B cell (primary cell): ENCODE measurements around the gene EPHA2. TPM values are rescaled to one million over a fixed set of nuclear protein-coding genes. Genes with fewer than 3 reads are reported as not detected.

Experiments
- ATAC-seq: fragments of 200-7000 bp; cut with Tn5 transposase; one replicate; pipeline ENCODE4 v1.10.0; 2021; ENCODE audit warnings: low read depth, mild to moderate bottlenecking, moderate number of reproducible peaks, moderate library complexity
- CTCF ChIA-PET: fragments of 350-600 bp; sonication (Branson Sonifier 250); formaldehyde crosslinking; loops from one replicate; lab custom pipeline; 2021; ENCODE audit warnings: antibody characterized with exemption, inconsistent platforms; lab: Charles Lee
- POLR2A ChIA-PET: fragments of 350-600 bp; sonication (Branson Sonifier 250); formaldehyde crosslinking; loops from one replicate; lab custom pipeline; 2021; ENCODE audit warnings: antibody characterized with exemption; lab: Charles Lee
- DNase-seq: peaks from one replicate; pipeline ENCODE4 v3.0.0; 2013
- H2AFZ ChIP-seq: 2 replicates; pipeline ENCODE4 v1.6.1; 2012; ENCODE audit warnings: mild to moderate bottlenecking, low read depth, low read length; ENCODE audit not compliant: insufficient read depth, poor library complexity, severe bottlenecking
- H3K27ac ChIP-seq, 2 donors: 1 replicate in 1 of 2; 2 replicates in 1 of 2; pipeline ENCODE4 v1.5.1; 2012 to 2013; ENCODE audit warnings: low read length in 2 of 2, mild to moderate bottlenecking in 2 of 2, moderate library complexity in 1 of 2
- H3K27me3 ChIP-seq, 4 experiments: fragments of 200-600 bp in 1 of 4; sonication (generic) in 1 of 4; replicated peaks in 1 of 4; 1 replicate in 2 of 4; 2 replicates in 2 of 4; pipeline versions ENCODE4 v1.6.1 to v1.7.0; 2013 to 2016; ENCODE audit warnings: low read length in 3 of 4, mild to moderate bottlenecking in 2 of 4, mixed read lengths in 1 of 4, moderate library complexity in 1 of 4; ENCODE audit not compliant: insufficient read depth in 4 of 4, control insufficient read depth in 3 of 4; ENCODE audit errors: control extremely low read depth in 1 of 4
- H3K36me3 ChIP-seq, 2 experiments: replicated peaks in 1 of 2; 1 replicate in 1 of 2; 2 replicates in 1 of 2; pipeline versions ENCODE4 v1.6.1 to v1.7.1; 2013; ENCODE audit warnings: low read length in 1 of 2; ENCODE audit not compliant: insufficient read depth in 2 of 2, control insufficient read depth in 1 of 2; ENCODE audit errors: control extremely low read depth in 1 of 2, extremely low read depth in 1 of 2
- H3K4me1 ChIP-seq, 2 donors: fragments of 200-600 bp in 1 of 2; sonication (generic) in 1 of 2; 1 replicate in 1 of 2; 2 replicates in 1 of 2; pipeline versions ENCODE4 v1.5.1 to v1.6.1; 2013 to 2017; ENCODE audit warnings: low read length in 2 of 2; ENCODE audit not compliant: control insufficient read depth in 2 of 2, insufficient read depth in 2 of 2
- H3K4me2 ChIP-seq: replicated peaks from 2 replicates; pipeline ENCODE3; 2012; ENCODE audit warnings: mild to moderate bottlenecking, low read depth, low read length; ENCODE audit not compliant: poor library complexity, severe bottlenecking
- H3K4me3 ChIP-seq, 5 experiments: fragments of 200-600 bp in 1 of 5; sonication (generic) in 1 of 5; 1 replicate in 3 of 5; 2 replicates in 2 of 5; pipeline versions ENCODE4 v1.5.1 to v1.7.0; 2011 to 2016; ENCODE audit warnings: low read length in 4 of 5, mild to moderate bottlenecking in 4 of 5, low read depth in 2 of 5, control low read depth in 1 of 5, moderate library complexity in 1 of 5; ENCODE audit not compliant: insufficient read depth in 1 of 5; ENCODE audit errors: control extremely low read depth in 1 of 5, extremely low read depth in 1 of 5
- H3K79me2 ChIP-seq: fragments of 200-600 bp; sonication (generic); one replicate; pipeline ENCODE4 v1.6.0; 2016; ENCODE audit warnings: low read length; ENCODE audit not compliant: control insufficient read depth, insufficient read depth
- H3K9ac ChIP-seq: fragments of 200-600 bp; sonication (generic); 2 replicates; pipeline ENCODE4 v1.6.1; 2017; ENCODE audit warnings: mild to moderate bottlenecking, low read length, moderate library complexity
- H3K9me3 ChIP-seq, 3 donors: one replicate each; pipeline versions ENCODE4 v1.6.1 to v1.7.1; 2013; ENCODE audit warnings: low read length in 2 of 3; ENCODE audit not compliant: control insufficient read depth in 2 of 3, insufficient read depth in 1 of 3; ENCODE audit errors: control extremely low read depth in 1 of 3
- H4K20me1 ChIP-seq: 2 replicates; pipeline ENCODE4 v1.6.0; 2012; ENCODE audit warnings: mild to moderate bottlenecking, low read length; ENCODE audit not compliant: insufficient read depth, control insufficient read depth, poor library complexity, severe bottlenecking
- H3K27ac Mint-ChIP-seq: one replicate; pipeline ENCODE4 v1.8.0; 2021; ENCODE audit warnings: mixed read lengths
- H3K27me3 Mint-ChIP-seq: one replicate; pipeline ENCODE4 v1.8.0; 2021; ENCODE audit warnings: mixed read lengths
- H3K4me1 Mint-ChIP-seq: one replicate; pipeline ENCODE4 v1.8.0; 2021; ENCODE audit warnings: mixed read lengths
- H3K4me3 Mint-ChIP-seq: one replicate; pipeline ENCODE4 v1.8.0; 2021; ENCODE audit warnings: mixed read lengths
- H3K9me3 Mint-ChIP-seq: one replicate; pipeline ENCODE4 v1.8.0; 2022; ENCODE audit warnings: mixed read lengths; ENCODE audit not compliant: insufficient read depth
- EZH2 ChIP-seq: IDR thresholded peaks from 2 replicates; pipeline ENCODE4 v1.6.1; 2012; ENCODE audit warnings: borderline replicate concordance, low read depth, mild to moderate bottlenecking, moderate library complexity, low read length; ENCODE audit not compliant: insufficient read depth, poor library complexity, severe bottlenecking
- WGBS: methylation state at CpG from one replicate; pipeline ENCODE4 v1.1.5; 2013; ENCODE audit warnings: missing lambda C conversion rate; ENCODE audit not compliant: insufficient coverage; 5-methylcytosine and 5-hydroxymethylcytosine counted together
- intact Hi-C: fragments of 100-400 bp; cut with micrococcal nuclease; formaldehyde crosslinking; loops from one replicate; pipeline ENCODE4 v1.10.0; 2022
- polyA plus RNA-seq: library from polyadenylated mRNA; depleted of rRNA; stranded (reverse); fragments of >200 nt; gene quantifications from 2 replicates; pipeline ENCODE4 v1.2.3, GENCODE V29; 2012
- total RNA-seq, 2 donors: library from RNA; stranded (reverse); fragments of 120-200 nt in 1 of 2; gene quantifications; 1 replicate in 1 of 2; 2 replicates in 1 of 2; pipeline versions ENCODE4 v1.2.3 to v1.2.4, GENCODE V29; 2013 to 2022
- TF ChIP-seq, protein P1 (sequence below): fragments of 200-600 bp; IDR thresholded peaks from one replicate; pipeline ENCODE4 v1.8.0; 2022; ENCODE audit warnings: antibody characterized with exemption, mild to moderate bottlenecking

Gene EPHA2
- total and polyA plus RNA-seq, 2 donors (not counting 1 experiment from before 2014, with no cell fraction given): 0.12 TPM; not detected in 1

DNA sequence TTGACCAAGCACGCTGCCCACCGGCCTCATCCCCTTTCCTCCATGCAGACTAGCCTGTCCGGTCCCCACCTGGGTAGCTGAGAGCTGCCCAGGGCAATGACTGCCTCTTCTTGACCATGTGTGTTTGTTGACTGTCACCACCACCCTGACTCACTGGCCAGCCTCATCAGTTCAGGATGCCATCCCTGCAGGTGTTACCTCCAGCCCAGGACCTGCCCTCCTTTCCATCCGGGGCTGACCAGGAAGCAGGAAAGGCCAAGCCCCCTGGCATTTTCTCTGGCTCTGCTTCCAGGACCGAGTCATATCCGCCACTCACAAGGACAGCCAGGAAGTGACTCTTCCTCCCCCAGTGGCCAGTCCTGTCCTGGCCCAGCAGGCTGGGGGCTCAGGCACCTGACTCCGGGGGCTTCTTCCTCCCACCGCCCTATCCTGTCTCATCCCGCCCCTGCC is 17.1 kb downstream of the EPHA2 start:
- POLR2A ChIA-PET: no interaction called here
- no peak for DNase-seq
- H3K4me3 Mint-ChIP-seq: no peak overlapping the region

DNA sequence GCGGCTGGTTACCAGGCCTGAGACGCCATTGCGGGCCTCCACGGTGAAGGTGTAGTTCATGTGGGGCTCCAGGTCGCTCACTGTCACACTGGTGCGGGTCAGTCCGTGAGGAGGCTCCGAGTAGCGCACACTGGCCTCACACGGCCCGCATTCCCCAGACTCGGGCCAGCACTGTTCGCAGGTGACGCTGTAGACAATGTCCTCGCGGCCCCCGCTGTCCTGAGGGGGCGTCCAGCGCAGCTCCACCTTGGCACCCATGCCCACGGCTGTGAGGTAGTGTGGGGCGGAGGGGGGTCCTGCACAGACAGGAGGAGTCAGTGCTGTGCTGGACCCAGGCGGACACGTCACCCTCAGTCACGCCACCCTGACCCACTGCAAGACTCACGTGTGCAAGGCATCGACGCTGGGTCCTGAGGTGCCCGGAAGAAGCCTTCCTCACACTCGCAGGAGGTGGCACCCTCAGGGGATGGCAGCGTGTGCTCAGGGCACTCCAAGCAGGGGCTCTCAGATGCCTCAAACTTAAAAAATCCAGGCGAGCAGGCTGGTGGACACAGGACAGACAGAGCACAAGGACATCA is 17.9 kb downstream of the EPHA2 start:
- Histone ChIP-seq H2AFZ (no peak overlapping the region), H3K27me3 (peaks cover 0 to 8% (median 0%) of the 10 kb centered on the region in 4 experiments), H4K20me1 (no peaks in the 10 kb centered on the region), H3K36me3 (no peaks in the 10 kb centered on the region), H3K4me2 (no peak overlapping the region), H3K9ac (no peak overlapping the region), H3K27ac (no peak overlapping the region), H3K9me3 (peaks cover 0 to 2% (median 0%) of the 10 kb centered on the region in 3 donors), H3K4me1 (no peaks in the 10 kb centered on the region), H3K4me3 (no peak overlapping the region), H3K79me2 (no peaks in the 10 kb centered on the region)
- TF ChIP-seq, protein P1, sequence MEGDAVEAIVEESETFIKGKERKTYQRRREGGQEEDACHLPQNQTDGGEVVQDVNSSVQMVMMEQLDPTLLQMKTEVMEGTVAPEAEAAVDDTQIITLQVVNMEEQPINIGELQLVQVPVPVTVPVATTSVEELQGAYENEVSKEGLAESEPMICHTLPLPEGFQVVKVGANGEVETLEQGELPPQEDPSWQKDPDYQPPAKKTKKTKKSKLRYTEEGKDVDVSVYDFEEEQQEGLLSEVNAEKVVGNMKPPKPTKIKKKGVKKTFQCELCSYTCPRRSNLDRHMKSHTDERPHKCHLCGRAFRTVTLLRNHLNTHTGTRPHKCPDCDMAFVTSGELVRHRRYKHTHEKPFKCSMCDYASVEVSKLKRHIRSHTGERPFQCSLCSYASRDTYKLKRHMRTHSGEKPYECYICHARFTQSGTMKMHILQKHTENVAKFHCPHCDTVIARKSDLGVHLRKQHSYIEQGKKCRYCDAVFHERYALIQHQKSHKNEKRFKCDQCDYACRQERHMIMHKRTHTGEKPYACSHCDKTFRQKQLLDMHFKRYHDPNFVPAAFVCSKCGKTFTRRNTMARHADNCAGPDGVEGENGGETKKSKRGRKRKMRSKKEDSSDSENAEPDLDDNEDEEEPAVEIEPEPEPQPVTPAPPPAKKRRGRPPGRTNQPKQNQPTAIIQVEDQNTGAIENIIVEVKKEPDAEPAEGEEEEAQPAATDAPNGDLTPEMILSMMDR: no peak
- no peak for TF ChIP-seq EZH2
- DNase-seq (no peak), ATAC-seq (no peak)
- Mint-ChIP-seq H3K9me3 (no peaks in the 10 kb centered on the region), H3K4me1 (no peaks in the 10 kb centered on the region), H3K4me3 (no peak overlapping the region), H3K27me3 (peaks cover 12% of the 10 kb centered on the region), H3K27ac (no peak overlapping the region)
- POLR2A ChIA-PET: no interaction called here
- intact Hi-C loops: no loop called here
- 96% methylated on average over 31 of the region's 31 CpGs for WGBS
- CTCF ChIA-PET: interaction anchor here (0.7 kb wide), 1 partner anchor 216 kb away, joined by 3 read pairs; no protein-coding TSS in a partner anchor

More for the DNA sequence above, 17.1 kb downstream of the EPHA2 start:
- no peak overlapping the region for H3K27ac ChIP-seq
- CTCF ChIA-PET: no interaction called here
- H3K79me2 ChIP-seq: no peaks in the 10 kb centered on the region
- Mint-ChIP-seq H3K9me3 (no peaks in the 10 kb centered on the region), H3K27me3 (peaks cover 12% of the 10 kb centered on the region), H3K27ac (no peak overlapping the region), H3K4me1 (no peaks in the 10 kb centered on the region)
- TF ChIP-seq, protein P1: no peak
- no peak for TF ChIP-seq EZH2
- H3K4me3 ChIP-seq: no peak overlapping the region
- no peaks in the 10 kb centered on the region for H3K9me3 ChIP-seq
- no peak for ATAC-seq
- H3K4me2 ChIP-seq: no peak overlapping the region
- WGBS: 90% methylated on average over 6 of the region's 9 CpGs
- H2AFZ ChIP-seq: no peak overlapping the region
- intact Hi-C loops: no loop called here
- H4K20me1 ChIP-seq: no peaks in the 10 kb centered on the region
- H3K27me3 ChIP-seq: peaks cover 0 to 8% (median 0%) of the 10 kb centered on the region in 4 experiments
- no peak overlapping the region for H3K9ac ChIP-seq
- no peaks in the 10 kb centered on the region for H3K4me1 ChIP-seq
- H3K36me3 ChIP-seq: no peaks in the 10 kb centered on the region
